Skeletal muscle satellite cell (primary cell): ENCODE measurements around the gene ZNF777.

Experiments
- H3K27me3 ChIP-seq: 2 replicates; pipeline ENCODE4 v1.7.0; 2013; ENCODE audit warnings: low read length; ENCODE audit not compliant: control insufficient read depth, insufficient read depth
- H3K36me3 ChIP-seq: 2 replicates; pipeline ENCODE4 v1.7.0; 2013; ENCODE audit warnings: mild to moderate bottlenecking, control low read depth, low read length; ENCODE audit not compliant: insufficient read depth
- H3K4me1 ChIP-seq: 2 replicates; pipeline ENCODE4 v1.7.0; 2013; ENCODE audit warnings: low read length; ENCODE audit not compliant: control insufficient read depth, insufficient read depth
- H3K4me2 ChIP-seq: 2 replicates; pipeline ENCODE4 v1.7.0; 2013; ENCODE audit warnings: mild to moderate bottlenecking, low read length
- H3K4me3 ChIP-seq: 2 replicates; pipeline ENCODE4 v1.7.0; 2013; ENCODE audit warnings: low read length
- H3K9ac ChIP-seq: 2 replicates; pipeline ENCODE4 v1.7.0; 2013; ENCODE audit warnings: mild to moderate bottlenecking, low read depth, low read length, moderate library complexity
- H3K9me3 ChIP-seq: replicated peaks from 2 replicates; pipeline ENCODE4 v1.7.0; 2013; ENCODE audit warnings: mild to moderate bottlenecking, control low read depth, low read length

The ZNF777 gene

GRCh38 chr7:149475121-149476045, 14.5 kb upstream of the ZNF777 start:
- Histone ChIP-seq H3K9ac (no peak overlapping the region), H3K4me3 (no peak overlapping the region), H3K4me2 (no peak overlapping the region), H3K9me3 (no peaks in the 10 kb centered on the region), H3K27me3 (no peaks in the 10 kb centered on the region), H3K36me3 (peaks cover 68% of the 10 kb centered on the region), H3K4me1 (no peaks in the 10 kb centered on the region)

- H3K4me2 ChIP-seq, result no peak overlapping the region
- H3K9ac ChIP-seq, result no peak overlapping the region
- H3K36me3 ChIP-seq, result peaks cover 63% of the 10 kb centered on the region
- no peaks in the 10 kb centered on the region for H3K4me1 ChIP-seq
- no peak overlapping the region for H3K4me3 ChIP-seq
- H3K27me3 ChIP-seq, result no peaks in the 10 kb centered on the region
- no peaks in the 10 kb centered on the region for H3K9me3 ChIP-seq
Measured at GRCh38 chr7:149474309-149475120, 13.7 kb upstream of the ZNF777 start.

GRCh38 chr7:149473251-149473650, 12.4 kb upstream of the ZNF777 start:
- Histone ChIP-seq H3K27me3 (no peaks in the 10 kb centered on the region), H3K4me2 (no peak overlapping the region), H3K36me3 (peaks cover 58% of the 10 kb centered on the region), H3K4me1 (no peaks in the 10 kb centered on the region), H3K9ac (no peak overlapping the region), H3K9me3 (no peaks in the 10 kb centered on the region), H3K4me3 (no peak overlapping the region)

GRCh38 chr7:149471289-149471953, 10.6 kb upstream of the ZNF777 start:
- H3K27me3 ChIP-seq, result no peaks in the 10 kb centered on the region
- peaks cover 40% of the 10 kb centered on the region for H3K36me3 ChIP-seq
- no peak overlapping the region for H3K9ac ChIP-seq
- no peaks in the 10 kb centered on the region for H3K9me3 ChIP-seq
- no peak overlapping the region for H3K4me2 ChIP-seq
- H3K4me3 ChIP-seq, result no peak overlapping the region
- H3K4me1 ChIP-seq, result no peaks in the 10 kb centered on the region

GRCh38 chr7:149469806-149470205, 8.9 kb upstream of the ZNF777 start:
- peaks cover 30% of the 10 kb centered on the region for H3K36me3 ChIP-seq
- no peak overlapping the region for H3K9ac ChIP-seq
- no peak overlapping the region for H3K4me2 ChIP-seq
- H3K4me3 ChIP-seq, result no peak overlapping the region
- no peaks in the 10 kb centered on the region for H3K27me3 ChIP-seq
- no peaks in the 10 kb centered on the region for H3K9me3 ChIP-seq
- H3K4me1 ChIP-seq, result no peaks in the 10 kb centered on the region

GRCh38 chr7:149468208-149468607, 7.3 kb upstream of the ZNF777 start:
- no peaks in the 10 kb centered on the region for H3K4me1 ChIP-seq
- H3K9ac ChIP-seq, result no peak overlapping the region

GRCh38 chr7:149467321-149467859, 6.5 kb upstream of the ZNF777 start:
- H3K9me3 ChIP-seq, result no peaks in the 10 kb centered on the region
- no peaks in the 10 kb centered on the region for H3K4me1 ChIP-seq
- no peak overlapping the region for H3K4me3 ChIP-seq

More at GRCh38 chr7:149468208-149468607, 7.3 kb upstream of the ZNF777 start:
- no peak overlapping the region for H3K4me3 ChIP-seq
- H3K4me2 ChIP-seq, result no peak overlapping the region
- H3K36me3 ChIP-seq, result peaks cover 16% of the 10 kb centered on the region
- no peaks in the 10 kb centered on the region for H3K9me3 ChIP-seq
- H3K27me3 ChIP-seq, result no peaks in the 10 kb centered on the region

GRCh38 chr7:149466364-149466763, 5.5 kb upstream of the ZNF777 start:
- no peak overlapping the region for H3K4me3 ChIP-seq
- H3K4me1 ChIP-seq, result no peaks in the 10 kb centered on the region
- no peaks in the 10 kb centered on the region for H3K27me3 ChIP-seq
- no peak overlapping the region for H3K4me2 ChIP-seq
- H3K36me3 ChIP-seq, result peaks cover 2% of the 10 kb centered on the region
- no peaks in the 10 kb centered on the region for H3K9me3 ChIP-seq
- no peak overlapping the region for H3K9ac ChIP-seq

More at GRCh38 chr7:149467321-149467859, 6.5 kb upstream of the ZNF777 start:
- Histone ChIP-seq H3K9ac (no peak overlapping the region), H3K4me2 (no peak overlapping the region), H3K27me3 (no peaks in the 10 kb centered on the region), H3K36me3 (peaks cover 8% of the 10 kb centered on the region)

GRCh38 chr7:149463500-149464161, 2.8 kb upstream of the ZNF777 start:
- Histone ChIP-seq H3K36me3 (no peaks in the 10 kb centered on the region), H3K9ac (no peak overlapping the region), H3K4me2 (no peak overlapping the region), H3K9me3 (no peaks in the 10 kb centered on the region), H3K4me3 (no peak overlapping the region), H3K4me1 (peaks cover 3% of the 10 kb centered on the region), H3K27me3 (no peaks in the 10 kb centered on the region)

GRCh38 chr7:149462101-149462520, 1.2 kb upstream of the ZNF777 start:
- Histone ChIP-seq H3K4me1 (peaks cover 3% of the 10 kb centered on the region), H3K9ac (no peak overlapping the region), H3K36me3 (no peaks in the 10 kb centered on the region), H3K9me3 (no peaks in the 10 kb centered on the region), H3K27me3 (no peaks in the 10 kb centered on the region), H3K4me2 (no peak overlapping the region), H3K4me3 (no peak overlapping the region)
